Measurements from ENCODE around the gene SLC2A8.
A peak's percentile ranks its signal among the peaks of the same experiment; 100 is the strongest.

Gene SLC2A8

GRCh38 chr9:127368852-127369402 is 28.0 kb upstream of the SLC2A8 start:
- Mint-ChIP-seq H3K27ac (no peak overlapping the region), H3K4me1 (ENCODE audit: low read depth) (no peaks in the 10 kb centered on the region), H3K27me3 (peaks cover 44% of the 10 kb centered on the region), H3K4me3 (no peak overlapping the region), H3K36me3 (no peaks in the 10 kb centered on the region), H3K9me3 (ENCODE audit: low read depth) (no peaks in the 10 kb centered on the region)

GRCh38 chr9:127369428-127369827 is 27.5 kb upstream of the SLC2A8 start:
- H3K27me3 Mint-ChIP-seq = peaks cover 47% of the 10 kb centered on the region
- H3K27ac Mint-ChIP-seq = no peak overlapping the region
- no peaks in the 10 kb centered on the region for H3K9me3 Mint-ChIP-seq (ENCODE audit: low read depth)
- H3K4me3 Mint-ChIP-seq = no peak overlapping the region
- H3K36me3 Mint-ChIP-seq = no peaks in the 10 kb centered on the region
- no peaks in the 10 kb centered on the region for H3K4me1 Mint-ChIP-seq (ENCODE audit: low read depth)

GRCh38 chr9:127370147-127370579 is 26.8 kb upstream of the SLC2A8 start:
- Mint-ChIP-seq H3K27me3 (peaks cover 50% of the 10 kb centered on the region), H3K9me3 (ENCODE audit: low read depth) (no peaks in the 10 kb centered on the region), H3K4me1 (ENCODE audit: low read depth) (no peaks in the 10 kb centered on the region), H3K4me3 (no peak overlapping the region), H3K36me3 (no peaks in the 10 kb centered on the region), H3K27ac (no peak overlapping the region)

GRCh38 chr9:127370672-127371648 is 26.0 kb upstream of the SLC2A8 start:
- Mint-ChIP-seq H3K27ac (no peak overlapping the region), H3K4me3 (no peak overlapping the region), H3K27me3 (peaks cover 54% of the 10 kb centered on the region), H3K4me1 (ENCODE audit: low read depth) (no peaks in the 10 kb centered on the region), H3K36me3 (no peaks in the 10 kb centered on the region), H3K9me3 (ENCODE audit: low read depth) (no peaks in the 10 kb centered on the region)

GRCh38 chr9:127380479-127380878 is 16.5 kb upstream of the SLC2A8 start:
- Mint-ChIP-seq H3K9me3 (ENCODE audit: low read depth) (peaks cover 7% of the 10 kb centered on the region), H3K4me1 (ENCODE audit: low read depth) (peaks cover 2% of the 10 kb centered on the region), H3K27ac (no peak overlapping the region), H3K27me3 (peaks cover 45% of the 10 kb centered on the region), H3K36me3 (peaks cover 8% of the 10 kb centered on the region), H3K4me3 (no peak overlapping the region)

GRCh38 chr9:127382541-127382940 is 14.4 kb upstream of the SLC2A8 start:
- peaks cover 50% of the 10 kb centered on the region for H3K27me3 Mint-ChIP-seq
- H3K9me3 Mint-ChIP-seq (ENCODE audit: low read depth) = peaks cover 7% of the 10 kb centered on the region
- peaks cover 12% of the 10 kb centered on the region for H3K4me1 Mint-ChIP-seq (ENCODE audit: low read depth)
- H3K27ac Mint-ChIP-seq = no peak overlapping the region
- peaks cover 8% of the 10 kb centered on the region for H3K36me3 Mint-ChIP-seq
- H3K4me3 Mint-ChIP-seq = no peak overlapping the region

GRCh38 chr9:127384016-127384730 is 12.8 kb upstream of the SLC2A8 start:
- no peak overlapping the region for H3K4me3 Mint-ChIP-seq
- H3K36me3 Mint-ChIP-seq = peaks cover 3% of the 10 kb centered on the region
- peaks cover 47% of the 10 kb centered on the region for H3K27me3 Mint-ChIP-seq
- H3K27ac Mint-ChIP-seq = no peak overlapping the region
- peaks cover 6% of the 10 kb centered on the region for H3K9me3 Mint-ChIP-seq (ENCODE audit: low read depth)
- H3K4me1 Mint-ChIP-seq (ENCODE audit: low read depth) = peaks cover 27% of the 10 kb centered on the region

- Mint-ChIP-seq H3K36me3 (no peaks in the 10 kb centered on the region), H3K27ac (no peak overlapping the region), H3K4me1 (ENCODE audit: low read depth) (peaks cover 32% of the 10 kb centered on the region), H3K27me3 (peaks cover 45% of the 10 kb centered on the region), H3K4me3 (no peak overlapping the region), H3K9me3 (ENCODE audit: low read depth) (peaks cover 3% of the 10 kb centered on the region)
Measured at GRCh38 chr9:127384901-127385300, 12.1 kb upstream of the SLC2A8 start.

- Mint-ChIP-seq H3K4me3 (no peak overlapping the region), H3K4me1 (ENCODE audit: low read depth) (peaks cover 38% of the 10 kb centered on the region), H3K27ac (no peak overlapping the region), H3K36me3 (no peaks in the 10 kb centered on the region), H3K9me3 (ENCODE audit: low read depth) (no peaks in the 10 kb centered on the region), H3K27me3 (peaks cover 44% of the 10 kb centered on the region)
Measured at GRCh38 chr9:127386249-127386648, 10.7 kb upstream of the SLC2A8 start.

GRCh38 chr9:127386981-127387380 is 10.0 kb upstream of the SLC2A8 start:
- peaks cover 47% of the 10 kb centered on the region for H3K27me3 Mint-ChIP-seq
- H3K27ac Mint-ChIP-seq = no peak overlapping the region
- H3K4me1 Mint-ChIP-seq (ENCODE audit: low read depth) = peaks cover 38% of the 10 kb centered on the region
- H3K4me3 Mint-ChIP-seq = no peak overlapping the region
- no peaks in the 10 kb centered on the region for H3K9me3 Mint-ChIP-seq (ENCODE audit: low read depth)
- H3K36me3 Mint-ChIP-seq = no peaks in the 10 kb centered on the region

GRCh38 chr9:127388037-127388855 is 8.7 kb upstream of the SLC2A8 start:
- Mint-ChIP-seq H3K36me3 (no peaks in the 10 kb centered on the region), H3K4me3 (peak overlapping the region; percentile 50), H3K9me3 (ENCODE audit: low read depth) (no peaks in the 10 kb centered on the region), H3K27me3 (peaks cover 53% of the 10 kb centered on the region), H3K4me1 (ENCODE audit: low read depth) (peaks cover 38% of the 10 kb centered on the region), H3K27ac (peak overlapping the region; percentile 84)

- Mint-ChIP-seq H3K27ac (peak overlapping the region; percentile 84), H3K4me3 (peak overlapping the region; percentile 50), H3K27me3 (peaks cover 54% of the 10 kb centered on the region), H3K36me3 (no peaks in the 10 kb centered on the region), H3K9me3 (ENCODE audit: low read depth) (no peaks in the 10 kb centered on the region), H3K4me1 (ENCODE audit: low read depth) (peaks cover 38% of the 10 kb centered on the region)
Measured at GRCh38 chr9:127388856-127389238, 8.1 kb upstream of the SLC2A8 start.

- H3K4me1 Mint-ChIP-seq (ENCODE audit: low read depth) = peaks cover 37% of the 10 kb centered on the region
- H3K27me3 Mint-ChIP-seq = peaks cover 49% of the 10 kb centered on the region
- no peak overlapping the region for H3K27ac Mint-ChIP-seq
- no peak overlapping the region for H3K4me3 Mint-ChIP-seq
- no peaks in the 10 kb centered on the region for H3K9me3 Mint-ChIP-seq (ENCODE audit: low read depth)
- no peaks in the 10 kb centered on the region for H3K36me3 Mint-ChIP-seq
Measured at GRCh38 chr9:127389381-127390247, 7.4 kb upstream of the SLC2A8 start.

GRCh38 chr9:127390248-127390545 is 6.8 kb upstream of the SLC2A8 start:
- no peak overlapping the region for H3K27ac Mint-ChIP-seq
- no peak overlapping the region for H3K4me3 Mint-ChIP-seq
- H3K36me3 Mint-ChIP-seq = no peaks in the 10 kb centered on the region
- H3K27me3 Mint-ChIP-seq = peaks cover 49% of the 10 kb centered on the region
- H3K9me3 Mint-ChIP-seq (ENCODE audit: low read depth) = no peaks in the 10 kb centered on the region
- H3K4me1 Mint-ChIP-seq (ENCODE audit: low read depth) = peaks cover 36% of the 10 kb centered on the region
